HEK293 (cell line): ENCODE data around the gene PRTN3.

Experiments
- CTCF ChIA-PET: fragments of 350-600 bp; formaldehyde crosslinking; extraction: SDS; loops from one replicate; lab custom pipeline; 2021; ENCODE audit warnings: antibody characterized with exemption; lab: Yijun Ruan, JAX
- POLR2A ChIA-PET: fragments of 300-600 bp; formaldehyde crosslinking; extraction: SDS; loops from one replicate; lab custom pipeline; 2020; ENCODE audit warnings: antibody characterized with exemption, inconsistent platforms; lab: Yijun Ruan, JAX
- H3K27ac ChIP-seq: fragments of 200-500 bp; sonication (Bioruptor generic); 2 replicates; pipeline ENCODE4 v1.5.1; 2014; ENCODE audit warnings: low read depth, low read length, control low read depth, inconsistent platforms; ENCODE audit errors: extremely low read depth
- H3K36me3 ChIP-seq, 2 experiments: fragments of 200-500 bp in 1 of 2; sonication (Bioruptor generic) in 1 of 2; 1 replicate in 1 of 2; 2 replicates in 1 of 2; pipeline ENCODE4 v1.5.1; 2014 to 2017; ENCODE audit warnings: inconsistent platforms in 2 of 2, low read length in 2 of 2; ENCODE audit not compliant: control insufficient read depth in 2 of 2, insufficient read depth in 1 of 2
- H3K4me1 ChIP-seq: fragments of 200-500 bp; sonication (Bioruptor generic); 2 replicates; pipeline ENCODE4 v1.5.1; 2014; ENCODE audit warnings: mild to moderate bottlenecking, low read length, inconsistent platforms; ENCODE audit not compliant: control insufficient read depth, insufficient read depth
- H3K4me3 ChIP-seq: 2 replicates; pipeline ENCODE4 v1.5.1; 2011; ENCODE audit warnings: low read depth, mild to moderate bottlenecking, control low read depth, low read length, moderate library complexity
- H3K9me3 ChIP-seq: fragments of 200-500 bp; sonication (Bioruptor generic); 2 replicates; pipeline ENCODE4 v1.5.1; 2014; ENCODE audit warnings: low read depth, low read length, inconsistent platforms; ENCODE audit not compliant: control insufficient read depth, insufficient read depth
- FEZF1 ChIP-seq: fragments of 450-650 bp; formaldehyde crosslinking; IDR thresholded peaks from 2 replicates; pipeline ENCODE4 v1.5.1; 2016; ENCODE audit warnings: missing biosample characterization, missing genetic modification characterization
- GLIS1 ChIP-seq: fragments of 450-650 bp; formaldehyde crosslinking; IDR thresholded peaks from 2 replicates; pipeline ENCODE4 v1.5.1; 2016; ENCODE audit warnings: missing biosample characterization, missing genetic modification characterization
- GLIS2 ChIP-seq: fragments of 450-650 bp; formaldehyde crosslinking; IDR thresholded peaks from 2 replicates; pipeline ENCODE4 v1.5.1; 2016; ENCODE audit warnings: missing biosample characterization, missing genetic modification characterization
- HOXA7 ChIP-seq: sonication (generic); formaldehyde crosslinking; IDR thresholded peaks from 2 replicates; pipeline ENCODE4 v1.8.1; 2022; ENCODE audit warnings: missing genetic modification reagents, borderline replicate concordance
- HOXD13 ChIP-seq: sonication (generic); formaldehyde crosslinking; IDR thresholded peaks from 2 replicates; pipeline ENCODE4 v1.8.0; 2022; ENCODE audit warnings: missing genetic modification reagents, borderline replicate concordance
- INSM2 ChIP-seq: fragments of 450-650 bp; formaldehyde crosslinking; IDR thresholded peaks from 2 replicates; pipeline ENCODE4 v1.5.1; 2016; ENCODE audit warnings: missing biosample characterization, missing genetic modification characterization
- KLF8 ChIP-seq: fragments of 450-650 bp; formaldehyde crosslinking; IDR thresholded peaks from 2 replicates; pipeline ENCODE4 v1.5.1; 2016; ENCODE audit warnings: missing biosample characterization, missing genetic modification characterization
- PATZ1 ChIP-seq: fragments of 450-650 bp; formaldehyde crosslinking; IDR thresholded peaks from 2 replicates; pipeline ENCODE4 v1.5.1; 2016; ENCODE audit warnings: missing biosample characterization, missing genetic modification characterization
- SETDB1 ChIP-seq: IDR thresholded peaks from one replicate; pipeline ENCODE4 v1.6.1; 2017; ENCODE audit warnings: mild to moderate bottlenecking, low read length, moderate library complexity, mixed read lengths; ENCODE audit not compliant: insufficient read length
- TRIM28 ChIP-seq: IDR thresholded peaks from 2 replicates; pipeline ENCODE4 v1.6.1; 2011; ENCODE audit warnings: low read length, control low read depth, borderline replicate concordance
- ZBTB21 ChIP-seq: fragments of 450-650 bp; formaldehyde crosslinking; IDR thresholded peaks from 2 replicates; pipeline ENCODE4 v1.5.1; 2017; ENCODE audit warnings: missing biosample characterization, missing genetic modification characterization
- ZBTB48 ChIP-seq: fragments of 450-650 bp; formaldehyde crosslinking; IDR thresholded peaks from 2 replicates; pipeline ENCODE4 v1.5.1; 2016; ENCODE audit warnings: missing biosample characterization, missing genetic modification characterization
- ZBTB7A ChIP-seq: fragments of 450-650 bp; formaldehyde crosslinking; IDR thresholded peaks from 2 replicates; pipeline ENCODE4 v1.5.1; 2016; ENCODE audit warnings: low read depth, missing biosample characterization, missing genetic modification characterization
- ZBTB8A ChIP-seq: fragments of 450-650 bp; formaldehyde crosslinking; IDR thresholded peaks from 2 replicates; pipeline ENCODE4 v1.5.1; 2016; ENCODE audit warnings: missing biosample characterization, missing genetic modification characterization
- ZNF10 ChIP-seq: fragments of 450-650 bp; formaldehyde crosslinking; IDR thresholded peaks from 2 replicates; pipeline ENCODE4 v1.5.1; 2017; ENCODE audit warnings: missing biosample characterization, missing genetic modification characterization
- ZNF155 ChIP-seq: fragments of 450-650 bp; formaldehyde crosslinking; IDR thresholded peaks from 2 replicates; pipeline ENCODE4 v1.5.1; 2016; ENCODE audit warnings: missing biosample characterization, missing genetic modification characterization
- ZNF335 ChIP-seq: fragments of 450-650 bp; formaldehyde crosslinking; conservative IDR thresholded peaks from 2 replicates; pipeline ENCODE4 v1.5.1; 2016; ENCODE audit warnings: missing biosample characterization, missing genetic modification characterization
- ZNF473 ChIP-seq: fragments of 450-650 bp; formaldehyde crosslinking; IDR thresholded peaks from 2 replicates; pipeline ENCODE4 v1.5.1; 2017; ENCODE audit warnings: missing biosample characterization, missing genetic modification characterization
- ZNF621 ChIP-seq: fragments of 450-650 bp; formaldehyde crosslinking; IDR thresholded peaks from 2 replicates; pipeline ENCODE4 v1.5.1; 2017; ENCODE audit warnings: missing biosample characterization, missing genetic modification characterization
- ZNF623 ChIP-seq: fragments of 450-650 bp; formaldehyde crosslinking; IDR thresholded peaks from 2 replicates; pipeline ENCODE4 v1.5.1; 2016; ENCODE audit warnings: missing biosample characterization, missing genetic modification characterization
- ZNF664 ChIP-seq: fragments of 450-650 bp; formaldehyde crosslinking; IDR thresholded peaks from 2 replicates; pipeline ENCODE4 v1.5.1; 2016; ENCODE audit warnings: missing biosample characterization, missing genetic modification characterization
- ZNF701 ChIP-seq: fragments of 450-650 bp; formaldehyde crosslinking; IDR thresholded peaks from 2 replicates; pipeline ENCODE4 v1.5.1; 2016; ENCODE audit warnings: missing biosample characterization, missing genetic modification characterization
- ZSCAN30 ChIP-seq: fragments of 450-650 bp; IDR thresholded peaks from 2 replicates; pipeline ENCODE4 v1.5.1; 2018; ENCODE audit warnings: missing biosample characterization, mild to moderate bottlenecking, missing genetic modification characterization, moderate library complexity
- ZSCAN5A ChIP-seq: fragments of 450-650 bp; formaldehyde crosslinking; IDR thresholded peaks from 2 replicates; pipeline ENCODE4 v1.5.1; 2016; ENCODE audit warnings: missing biosample characterization, missing genetic modification characterization
- TF ChIP-seq, protein P1 (sequence below): fragments of 450-650 bp; formaldehyde crosslinking; IDR thresholded peaks from 2 replicates; pipeline ENCODE4 v1.5.1; 2016; ENCODE audit warnings: missing biosample characterization, missing genetic modification characterization
- TF ChIP-seq, protein P2 (sequence below): fragments of 450-650 bp; formaldehyde crosslinking; IDR thresholded peaks from 2 replicates; pipeline ENCODE4 v1.5.1; 2016; ENCODE audit warnings: missing biosample characterization, missing genetic modification characterization
- TF ChIP-seq, protein P3 (sequence below): fragments of 450-650 bp; formaldehyde crosslinking; IDR thresholded peaks from 2 replicates; pipeline ENCODE4 v1.5.1; 2016; ENCODE audit warnings: missing biosample characterization, missing genetic modification characterization

The PRTN3 gene

DNA sequence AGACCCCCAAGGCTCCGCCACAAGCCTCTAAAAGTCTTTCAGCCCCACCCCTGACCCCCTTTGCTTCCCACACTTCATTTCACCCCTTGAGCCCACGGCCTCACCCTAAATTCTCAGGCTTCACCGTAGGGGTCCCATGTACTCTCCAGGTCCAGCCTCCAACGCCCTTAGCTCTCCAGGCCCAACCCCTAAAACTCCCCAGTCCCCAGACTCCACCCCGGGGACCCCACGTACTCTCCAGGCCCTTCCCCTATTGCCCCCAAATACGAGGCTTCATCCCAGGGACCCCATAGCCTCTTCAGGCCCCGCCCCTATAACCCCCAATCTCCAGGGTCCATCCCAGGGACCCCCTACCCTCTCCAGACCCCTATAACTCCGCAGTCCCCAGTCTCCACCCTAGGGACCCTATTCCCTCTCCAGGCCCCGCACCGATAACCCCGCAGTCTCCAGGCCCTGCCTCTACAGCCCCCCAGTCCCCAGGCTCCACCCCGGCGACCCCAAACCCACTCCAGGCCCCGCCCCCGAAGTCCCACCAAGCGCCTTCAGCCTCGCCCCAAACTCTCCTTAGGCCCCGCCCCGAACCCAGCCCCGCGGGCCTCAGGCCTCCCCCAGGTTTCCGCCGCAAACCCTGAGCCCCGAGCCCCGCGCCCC, 51.6 kb downstream of the PRTN3 start:
- ChIA-PET CTCF (interaction anchor here (1.0 to 1.1 kb wide), 3 partner anchors 36 to 93 kb away, joined by 3 to 7 read pairs (median 3); no protein-coding TSS in a partner anchor), POLR2A (interaction anchor here (0.6 to 2.6 kb wide), 6 partner anchors 16 to 376 kb away, joined by 3 to 13 read pairs (median 6); partner anchors contain the start of gene CIRBP)
- no peaks in the 10 kb centered on the region for H3K9me3 ChIP-seq
- H3K27ac ChIP-seq, result peak overlapping the region; percentile 60; the same call in 1 of the 2 replicates
- peaks cover 2 to 30% of the 10 kb centered on the region in 2 experiments; a peak in 2 of 3 replicates for H3K36me3 ChIP-seq
- no peaks in the 10 kb centered on the region for H3K4me1 ChIP-seq
- peak overlapping the region; percentile 91 for H3K4me3 ChIP-seq
- no peak for TF ChIP-seq ZNF701 (tag by site-specific recombination)
- TF ChIP-seq ZNF664 (tag by site-specific recombination), result no peak
- no peak for TF ChIP-seq HOXD13 (CRISPR knock-in tag)
- TF ChIP-seq, protein P1, sequence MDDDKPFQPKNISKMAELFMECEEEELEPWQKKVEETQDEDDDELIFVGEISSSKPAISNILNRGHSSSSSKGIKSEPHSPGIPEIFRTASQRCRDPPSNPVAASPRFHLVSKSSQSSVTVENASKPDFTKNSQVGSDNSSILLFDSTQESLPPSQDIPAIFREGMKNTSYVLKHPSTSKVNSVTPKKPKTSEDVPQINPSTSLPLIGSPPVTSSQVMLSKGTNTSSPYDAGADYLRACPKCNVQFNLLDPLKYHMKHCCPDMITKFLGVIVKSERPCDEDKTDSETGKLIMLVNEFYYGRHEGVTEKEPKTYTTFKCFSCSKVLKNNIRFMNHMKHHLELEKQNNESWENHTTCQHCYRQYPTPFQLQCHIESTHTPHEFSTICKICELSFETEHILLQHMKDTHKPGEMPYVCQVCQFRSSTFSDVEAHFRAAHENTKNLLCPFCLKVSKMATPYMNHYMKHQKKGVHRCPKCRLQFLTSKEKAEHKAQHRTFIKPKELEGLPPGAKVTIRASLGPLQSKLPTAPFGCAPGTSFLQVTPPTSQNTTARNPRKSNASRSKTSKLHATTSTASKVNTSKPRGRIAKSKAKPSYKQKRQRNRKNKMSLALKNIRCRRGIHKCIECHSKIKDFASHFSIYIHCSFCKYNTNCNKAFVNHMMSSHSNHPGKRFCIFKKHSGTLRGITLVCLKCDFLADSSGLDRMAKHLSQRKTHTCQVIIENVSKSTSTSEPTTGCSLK (tag by site-specific recombination), result no peak
- peak; percentile 64 for TF ChIP-seq GLIS2 (tag by site-specific recombination)
- no peak for TF ChIP-seq FEZF1 (tag by site-specific recombination)
- no peak for TF ChIP-seq ZNF623 (tag by site-specific recombination)
- no peak for TF ChIP-seq ZSCAN5A
- TF ChIP-seq, protein P2, sequence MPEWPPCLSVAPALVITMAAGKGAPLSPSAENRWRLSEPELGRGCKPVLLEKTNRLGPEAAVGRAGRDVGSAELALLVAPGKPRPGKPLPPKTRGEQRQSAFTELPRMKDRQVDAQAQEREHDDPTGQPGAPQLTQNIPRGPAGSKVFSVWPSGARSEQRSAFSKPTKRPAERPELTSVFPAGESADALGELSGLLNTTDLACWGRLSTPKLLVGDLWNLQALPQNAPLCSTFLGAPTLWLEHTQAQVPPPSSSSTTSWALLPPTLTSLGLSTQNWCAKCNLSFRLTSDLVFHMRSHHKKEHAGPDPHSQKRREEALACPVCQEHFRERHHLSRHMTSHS (tag by site-specific recombination), result no peak
- TF ChIP-seq TRIM28, result no peak
- peak; percentile 21; the same call in 1 of the 2 replicates for TF ChIP-seq GLIS1 (tag by site-specific recombination)
- TF ChIP-seq ZBTB21 (tag by site-specific recombination), result no peak
- peak; percentile 60 for TF ChIP-seq ZNF335 (tag by site-specific recombination)
- no peak for TF ChIP-seq ZNF155 (tag by site-specific recombination)
- no peak for TF ChIP-seq HOXA7 (CRISPR knock-in tag)
- TF ChIP-seq, protein P3, sequence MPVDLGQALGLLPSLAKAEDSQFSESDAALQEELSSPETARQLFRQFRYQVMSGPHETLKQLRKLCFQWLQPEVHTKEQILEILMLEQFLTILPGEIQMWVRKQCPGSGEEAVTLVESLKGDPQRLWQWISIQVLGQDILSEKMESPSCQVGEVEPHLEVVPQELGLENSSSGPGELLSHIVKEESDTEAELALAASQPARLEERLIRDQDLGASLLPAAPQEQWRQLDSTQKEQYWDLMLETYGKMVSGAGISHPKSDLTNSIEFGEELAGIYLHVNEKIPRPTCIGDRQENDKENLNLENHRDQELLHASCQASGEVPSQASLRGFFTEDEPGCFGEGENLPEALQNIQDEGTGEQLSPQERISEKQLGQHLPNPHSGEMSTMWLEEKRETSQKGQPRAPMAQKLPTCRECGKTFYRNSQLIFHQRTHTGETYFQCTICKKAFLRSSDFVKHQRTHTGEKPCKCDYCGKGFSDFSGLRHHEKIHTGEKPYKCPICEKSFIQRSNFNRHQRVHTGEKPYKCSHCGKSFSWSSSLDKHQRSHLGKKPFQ (tag by site-specific recombination), result no peak
- TF ChIP-seq ZSCAN30 (tag by site-specific recombination), result no peak
- no peak for TF ChIP-seq INSM2
- no peak; the same call in 1 of the 2 replicates for TF ChIP-seq PATZ1
- no peak for TF ChIP-seq SETDB1
- TF ChIP-seq ZBTB48, result peak; percentile 72
- TF ChIP-seq ZNF10 (tag by site-specific recombination), result no peak
- TF ChIP-seq ZBTB7A, result 0 out of 2 replicates have a peak, but pooled peaks have one; percentile 14
- TF ChIP-seq ZBTB8A (tag by site-specific recombination), result 0 out of 2 replicates have a peak, but pooled peaks have one; percentile 28
- no peak for TF ChIP-seq ZNF473 (tag by site-specific recombination)
- no peak for TF ChIP-seq ZNF621 (tag by site-specific recombination)
- TF ChIP-seq KLF8 (tag by site-specific recombination), result 0 out of 2 replicates have a peak, but pooled peaks have one; percentile 20
